SKM-1 treated with dmso at 0.1 percent for 144 hours (cell line): Measurements from ENCODE around the gene ITGA3.

Experiments
- DNase-seq: peaks from one replicate; lab custom pipeline; 2025; ENCODE audit not compliant: unreplicated experiment; lab: John Stamatoyannopoulos, UW

The ITGA3 gene

DNA sequence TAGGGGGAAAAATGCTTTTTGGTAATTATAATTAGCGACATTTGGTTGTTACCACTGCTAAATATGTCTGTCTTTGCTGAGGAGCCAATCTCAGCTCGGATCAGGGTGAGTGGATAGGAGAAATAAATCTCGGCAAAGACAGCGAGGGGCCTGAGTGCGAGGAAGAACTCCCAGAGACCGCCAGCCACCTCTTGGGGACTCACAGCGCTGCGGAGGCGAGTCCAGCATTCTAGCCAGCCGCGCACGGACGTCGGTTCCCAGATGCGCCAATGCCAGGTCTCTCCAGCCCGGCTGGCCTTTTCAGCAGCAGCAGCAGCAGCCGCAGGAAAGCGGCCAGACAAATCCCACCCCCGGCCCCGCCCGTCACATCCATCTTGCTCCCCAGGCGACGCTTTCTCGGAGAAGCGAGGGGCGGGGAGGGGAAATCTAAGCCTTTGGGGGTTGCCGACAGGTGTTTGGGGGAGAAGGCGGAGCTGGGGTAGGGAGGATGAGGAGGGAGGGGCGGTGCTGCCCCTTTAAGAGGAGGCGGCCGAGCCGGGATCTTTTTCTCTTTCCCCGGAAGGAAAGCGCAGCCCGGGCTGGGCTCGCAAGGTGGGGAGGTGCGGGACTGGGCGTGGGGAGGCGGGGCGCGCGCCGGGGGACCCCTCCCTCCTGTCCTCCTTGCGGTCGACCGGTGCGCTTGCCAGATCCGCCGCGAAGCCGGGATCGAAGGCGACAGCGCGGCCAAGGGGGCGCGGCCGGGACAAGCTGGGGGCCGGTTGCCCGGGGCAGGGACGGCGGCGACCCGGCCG, at the start of gene ITGA3:
TSS of gene ITGA3 (plus strand) at position 685 of the 791 bp plus-strand sequence. CDS start 330 bp downstream, outside the sequence.
- DNase-seq = no peak

DNA sequence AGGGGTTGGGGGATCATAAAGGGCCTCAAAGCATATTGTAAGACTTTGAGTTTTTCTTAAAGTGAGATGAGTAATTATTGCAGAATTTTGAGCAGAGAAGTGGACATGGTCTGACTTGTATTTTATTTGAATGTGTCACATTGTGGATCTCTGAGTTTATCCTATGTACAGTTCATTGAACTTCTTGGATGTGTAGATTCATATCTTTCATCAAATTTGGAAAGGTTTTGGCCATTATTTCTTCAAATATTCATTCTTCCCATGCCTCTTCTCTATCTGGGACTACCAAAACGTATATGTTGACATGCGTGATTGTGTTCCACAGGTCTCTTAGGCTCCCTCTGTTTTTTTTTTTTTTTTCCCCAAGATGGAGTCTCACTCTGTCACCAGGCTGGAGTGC, 46.6 kb upstream of the ITGA3 start:
- DNase-seq = no peak

DNA sequence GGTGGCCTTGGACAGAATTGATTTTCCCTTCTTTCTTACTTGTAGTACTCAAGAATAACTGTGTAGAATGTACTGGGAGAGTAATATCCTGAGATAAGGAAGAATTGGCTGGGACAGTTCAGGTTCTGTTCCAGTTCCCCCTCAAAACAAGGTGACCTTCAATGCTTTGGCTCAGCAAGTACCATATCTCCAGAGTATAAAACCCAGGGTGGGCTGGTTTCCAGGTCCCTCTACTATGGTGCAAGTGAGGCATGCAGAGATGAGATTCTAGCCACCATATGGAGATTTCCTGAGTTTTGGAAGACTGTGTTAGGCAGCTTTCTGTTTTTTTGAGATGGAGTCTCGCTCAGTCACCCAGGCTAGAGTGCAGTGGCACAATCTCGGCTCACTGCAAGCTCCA, 42.8 kb upstream of the ITGA3 start:
- no peak for DNase-seq

DNA sequence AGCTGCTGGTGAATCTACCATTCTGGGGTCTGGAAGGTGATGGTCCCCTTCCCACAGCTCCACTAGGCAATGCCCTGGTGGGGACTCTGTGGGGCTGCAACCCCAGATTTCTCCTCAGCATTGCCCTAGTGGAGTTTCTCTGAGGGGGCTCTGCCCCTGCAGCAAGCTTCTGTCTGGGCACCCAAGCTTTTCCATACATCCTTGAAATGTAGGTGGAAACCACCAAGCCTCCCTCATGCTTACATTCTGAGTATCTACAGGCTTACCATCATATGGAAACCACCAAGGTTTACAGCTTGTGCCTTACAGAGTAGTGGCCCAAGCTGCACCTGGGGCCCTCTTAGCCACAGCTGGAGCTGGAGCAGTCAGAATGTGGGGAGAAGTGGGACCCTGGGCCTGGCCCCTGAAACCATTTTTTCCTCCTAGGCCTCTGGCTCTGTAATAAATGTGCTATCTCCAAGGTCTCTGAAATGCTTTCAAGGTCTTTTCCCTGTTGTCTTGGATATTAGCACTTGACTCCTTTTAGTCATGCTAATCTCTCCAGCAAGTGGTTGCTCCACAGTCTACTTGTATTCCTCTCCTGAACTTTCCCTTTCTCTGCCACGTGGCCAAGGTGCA, 41.3 kb upstream of the ITGA3 start:
- DNase-seq = no peak

DNA sequence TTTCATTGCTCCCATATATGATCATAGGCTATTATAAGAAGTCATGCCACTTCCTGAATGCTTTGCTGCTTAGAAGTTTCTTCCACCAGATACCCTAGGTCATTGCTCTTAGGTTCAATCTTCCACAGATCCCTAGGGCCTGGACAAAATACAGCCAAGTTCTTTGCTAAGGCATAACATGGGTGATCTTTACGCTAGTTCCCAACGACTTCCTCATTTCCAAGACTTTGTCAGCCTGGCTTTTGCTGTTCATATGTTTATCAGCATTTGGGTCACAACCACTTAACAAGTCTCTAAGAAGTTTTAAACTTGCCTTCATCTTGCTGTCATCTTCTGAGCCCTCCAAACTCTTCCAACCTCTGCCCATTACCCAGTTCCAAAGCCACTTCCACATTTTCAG, 40.8 kb upstream of the ITGA3 start:
- no peak for DNase-seq

DNA sequence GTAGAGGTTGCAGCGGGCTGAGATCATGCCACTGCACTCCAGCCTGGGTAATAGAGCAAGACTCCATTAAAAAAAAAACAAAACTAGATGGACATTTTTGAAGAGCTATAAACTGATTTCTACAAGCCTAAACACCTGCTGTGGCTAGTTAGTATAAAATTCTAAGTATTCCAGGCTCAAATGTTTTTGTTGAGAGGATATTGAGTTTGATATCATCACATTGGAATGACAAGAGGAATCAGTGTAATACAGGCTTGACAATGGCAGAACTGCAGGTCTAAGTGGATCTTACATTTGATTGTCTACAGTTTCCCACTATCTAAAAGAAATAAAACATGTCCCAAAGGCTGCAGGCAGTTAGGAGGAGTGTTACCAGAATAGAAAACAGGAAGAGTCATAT, 37.0 kb upstream of the ITGA3 start:
- no peak for DNase-seq

DNA sequence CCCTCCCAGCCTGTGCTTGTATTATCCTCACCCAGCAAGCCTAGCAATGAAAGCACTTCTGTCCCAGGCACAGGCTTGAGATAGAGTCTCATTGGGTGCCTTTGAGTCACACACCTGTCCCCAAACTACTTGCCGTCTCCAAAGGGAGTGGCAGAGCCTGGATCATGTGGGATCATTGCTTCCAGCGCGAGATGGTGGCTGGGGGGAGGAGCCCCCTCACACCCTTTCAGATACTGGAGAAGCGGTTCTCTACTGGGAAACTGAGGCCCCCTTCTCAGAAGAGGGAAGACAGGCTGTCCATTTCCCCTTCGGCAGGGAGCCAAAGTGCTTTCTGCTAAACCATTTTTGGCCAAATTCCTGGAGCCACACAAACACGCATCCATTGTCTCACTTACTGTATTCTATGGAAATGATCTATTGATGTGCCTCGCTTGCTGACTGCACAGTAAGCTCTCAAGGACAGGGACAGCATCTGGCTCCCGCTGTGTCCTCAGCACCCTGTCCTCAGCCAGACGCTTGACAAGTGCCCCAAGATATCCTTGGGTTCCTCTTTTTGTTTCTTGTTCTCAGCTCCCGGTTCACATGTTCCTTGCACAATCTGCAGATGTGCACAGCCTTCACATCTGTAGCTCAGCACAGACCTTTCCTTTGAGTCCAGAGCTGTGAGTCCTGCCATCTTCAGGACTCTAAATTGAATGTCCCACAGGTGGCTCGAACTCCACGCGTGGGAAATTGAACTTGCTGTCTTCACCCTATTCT, 34.9 kb upstream of the ITGA3 start:
- peak; percentile 80 for DNase-seq

DNA sequence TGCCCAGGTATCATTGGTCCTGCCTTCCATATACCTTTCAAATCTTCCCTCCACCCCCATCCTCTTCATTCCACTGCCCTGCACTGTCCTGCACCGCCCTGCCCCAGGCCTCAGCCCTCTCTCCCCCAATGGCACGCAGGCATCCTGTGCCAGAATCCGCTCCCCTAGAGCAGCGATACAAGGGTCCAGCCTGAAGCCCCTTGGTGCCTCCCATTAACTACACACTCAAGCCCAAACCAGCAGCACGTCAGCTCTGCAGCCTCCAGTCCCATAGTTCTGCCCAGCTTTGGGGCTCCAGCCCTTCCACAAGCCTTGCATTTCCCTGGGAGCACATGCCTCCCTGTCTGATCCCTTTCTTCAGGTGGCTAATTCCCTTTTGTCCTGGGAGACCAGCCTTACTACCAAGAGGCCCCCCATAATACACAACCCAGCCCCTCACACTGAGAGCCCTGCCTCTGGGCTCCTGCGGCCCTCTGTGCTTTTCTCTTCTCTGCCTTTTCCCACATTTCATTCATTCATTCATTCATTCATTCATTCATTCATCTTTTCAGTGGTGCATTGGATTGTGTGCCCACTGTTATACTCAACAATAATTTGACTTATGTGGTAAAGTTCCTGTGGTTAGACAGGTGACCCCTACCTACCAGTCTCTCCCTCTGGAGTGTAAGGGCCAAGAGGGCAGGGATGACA, 34.1 kb upstream of the ITGA3 start:
- DNase-seq = no peak

DNA sequence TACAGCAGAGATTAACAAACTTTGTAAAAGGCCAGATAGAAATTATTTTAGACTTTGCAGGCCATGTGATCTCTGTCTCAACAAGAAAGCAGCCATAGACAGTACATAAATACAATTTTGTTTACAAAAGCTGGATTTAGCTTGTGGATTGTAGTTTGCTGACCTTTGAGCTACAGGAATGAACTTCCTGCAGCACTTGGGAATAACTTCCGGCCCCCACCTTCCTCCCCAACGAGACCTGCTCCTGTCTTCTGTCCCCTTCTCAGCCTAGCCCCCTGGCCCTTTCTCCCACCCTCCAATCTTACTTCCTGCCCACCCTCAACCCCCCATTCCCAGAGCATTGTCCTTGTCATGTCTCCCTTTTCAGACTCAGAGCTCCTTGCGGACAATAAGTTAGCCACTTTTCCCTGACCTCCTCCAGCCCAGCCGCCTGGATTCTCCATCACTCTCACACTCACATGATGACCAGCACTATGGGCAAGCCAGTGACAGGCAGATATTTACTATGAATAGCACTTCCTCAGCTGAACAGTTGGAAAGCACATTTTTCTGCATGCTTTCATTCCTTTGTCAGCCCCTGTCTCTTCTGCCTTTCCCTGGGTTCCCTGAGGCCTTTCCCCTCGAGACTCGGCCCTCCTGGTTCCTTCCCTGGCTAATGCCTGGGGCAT, 33.3 kb upstream of the ITGA3 start:
- no peak for DNase-seq

DNA sequence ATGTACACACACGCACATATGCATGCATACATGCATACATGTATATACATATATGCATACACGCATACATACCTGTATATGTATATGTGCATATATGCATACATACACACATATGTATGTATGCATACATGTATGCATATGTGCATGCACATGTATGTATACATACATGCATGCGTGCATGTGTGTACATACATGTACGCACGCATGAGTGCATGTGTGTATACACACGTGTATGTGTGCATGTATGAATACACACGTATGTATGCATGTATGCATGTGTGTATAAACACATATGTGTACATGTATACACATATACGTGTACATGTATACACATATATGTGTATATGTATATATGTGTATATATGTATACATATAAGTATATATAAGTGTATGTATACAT, 32.4 kb upstream of the ITGA3 start:
- no peak for DNase-seq

DNA sequence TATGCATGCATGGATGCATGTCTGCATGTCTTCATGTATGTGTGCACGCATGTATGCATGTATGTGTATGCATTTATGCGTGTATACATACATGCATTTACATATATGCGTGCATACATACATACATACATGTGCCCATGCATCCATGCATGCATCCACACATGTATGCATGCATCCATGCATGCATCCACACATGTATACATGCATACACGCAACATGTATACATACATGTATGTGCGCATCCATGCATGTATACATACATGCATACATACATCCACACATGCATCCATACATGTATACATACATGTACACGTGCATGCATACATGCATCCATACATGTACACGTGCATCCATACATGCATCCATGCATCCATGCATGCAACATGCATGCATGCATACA, 31.1 kb upstream of the ITGA3 start:
- no peak for DNase-seq

DNA sequence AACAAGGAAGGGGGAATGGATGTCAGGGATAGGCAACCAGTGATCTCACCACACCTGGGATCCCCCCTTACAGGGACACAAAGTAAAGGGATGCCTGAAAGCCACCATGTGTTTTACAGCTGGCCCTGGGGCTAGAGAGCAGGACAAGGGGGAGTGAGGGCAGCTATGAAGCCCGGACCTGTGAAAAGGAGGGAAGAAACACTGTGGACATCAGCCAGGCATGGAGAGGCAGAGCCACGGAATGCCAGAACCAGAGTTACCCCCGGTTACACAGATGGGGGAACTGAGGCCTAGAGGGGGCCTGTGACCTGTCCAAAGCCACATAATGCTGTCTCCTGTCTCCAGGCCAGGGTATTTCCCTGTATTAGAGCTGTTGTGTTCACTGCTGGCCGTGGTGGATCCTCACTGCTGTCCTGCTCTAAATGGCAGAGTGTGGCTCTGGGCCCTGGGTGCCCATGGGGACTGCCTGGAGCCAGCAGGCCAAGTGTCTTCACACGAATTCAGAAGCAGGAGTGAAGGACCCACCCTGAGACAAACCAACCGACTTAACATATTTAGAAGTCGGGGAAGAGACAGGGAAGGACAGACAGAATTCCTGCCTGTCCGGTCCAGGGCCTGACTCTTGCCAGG, 29.7 kb upstream of the ITGA3 start:
- no peak for DNase-seq

DNA sequence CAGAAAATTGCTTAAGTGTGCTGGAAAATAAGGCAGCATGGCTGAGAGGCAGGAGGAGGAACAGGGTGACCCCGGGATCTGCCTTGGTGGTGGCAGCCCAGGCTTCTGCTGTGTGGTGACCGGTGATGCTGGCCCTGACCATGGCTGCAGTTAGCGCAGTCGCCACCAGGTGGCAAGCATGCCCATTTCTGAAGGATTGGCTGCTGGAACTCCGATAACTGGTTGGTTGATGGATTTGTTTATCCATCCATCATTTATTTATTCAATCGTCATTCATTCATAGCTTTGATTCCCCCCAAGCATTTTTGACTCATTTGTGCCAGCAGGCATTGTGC, 29.1 kb upstream of the ITGA3 start:
- DNase-seq = peak; percentile 52

DNA sequence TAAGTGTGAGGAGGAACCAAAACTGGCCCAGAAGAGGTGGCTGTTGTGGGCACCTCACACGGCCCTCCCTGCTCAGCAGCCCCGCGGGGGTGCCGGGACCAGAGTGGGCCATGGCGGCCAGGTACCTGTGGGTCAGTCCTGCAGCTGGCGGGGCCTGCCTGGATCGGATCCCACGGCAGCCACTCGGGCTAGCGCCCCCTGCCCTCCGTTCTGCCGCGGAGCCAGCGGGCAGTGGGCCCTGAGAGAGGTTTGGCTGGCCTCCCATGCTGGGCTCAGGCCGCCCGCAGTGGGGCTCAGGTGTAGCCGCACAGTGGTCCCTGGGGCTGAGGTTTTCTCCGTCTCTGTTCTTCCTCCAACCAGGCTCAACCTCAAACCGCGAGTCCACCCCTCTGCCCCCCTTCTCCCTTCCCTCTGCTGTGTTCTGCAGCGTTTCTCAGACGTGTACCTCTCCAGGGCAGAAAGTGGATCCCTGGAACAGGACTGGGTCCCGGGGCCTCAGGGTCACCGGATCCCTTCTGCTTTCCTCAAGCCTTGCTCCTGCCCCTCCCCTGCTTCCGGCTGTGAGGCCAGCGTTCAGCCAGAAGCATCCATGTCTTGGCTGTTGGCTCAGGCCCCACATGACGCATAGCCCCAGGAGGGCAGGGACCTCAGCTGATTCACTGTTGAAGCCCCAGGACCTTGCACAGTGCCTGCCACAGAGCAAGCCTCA, 28.6 kb upstream of the ITGA3 start:
- DNase-seq = no peak

DNA sequence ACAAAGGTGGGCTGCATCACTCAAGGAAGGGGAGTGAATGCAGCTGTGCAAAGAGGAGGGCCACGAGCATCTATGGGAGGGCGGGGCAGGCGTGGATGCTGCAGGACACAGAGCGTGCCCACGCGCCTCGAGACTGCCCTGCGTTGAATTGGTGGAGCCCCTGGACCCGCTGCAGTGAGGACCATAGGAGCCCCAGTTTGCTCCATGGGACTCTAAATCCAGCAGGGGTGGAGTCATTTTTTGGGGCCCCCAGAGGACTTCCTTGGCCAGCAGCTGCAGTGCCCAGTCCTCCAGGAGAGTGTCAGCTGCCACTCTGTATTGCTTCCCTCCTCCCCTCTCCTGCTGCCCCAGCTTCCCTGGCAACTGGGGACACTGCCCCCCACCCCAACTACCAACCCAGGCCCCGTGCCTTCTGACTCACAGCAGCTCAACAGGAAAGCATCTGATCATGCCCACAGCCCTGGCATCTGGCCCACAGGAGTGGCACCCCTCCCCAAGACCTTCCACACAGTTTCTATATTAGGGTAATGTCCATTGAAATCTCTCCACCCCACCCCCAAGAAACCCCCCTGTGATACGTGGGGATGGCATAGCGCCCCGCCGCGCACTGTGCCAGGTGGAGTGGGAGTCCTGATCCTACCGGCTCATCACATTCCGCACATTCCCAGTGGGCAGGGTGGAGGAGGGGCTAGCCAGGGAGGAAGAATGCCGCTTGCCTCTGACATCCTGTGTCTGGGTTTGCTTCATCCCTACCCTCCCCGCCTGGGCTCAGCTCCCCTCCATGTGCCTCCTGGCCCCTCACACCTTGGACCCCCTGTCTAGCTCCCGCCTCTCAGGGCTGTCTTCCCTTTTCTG, 27.8 kb upstream of the ITGA3 start:
- no peak for DNase-seq

DNA sequence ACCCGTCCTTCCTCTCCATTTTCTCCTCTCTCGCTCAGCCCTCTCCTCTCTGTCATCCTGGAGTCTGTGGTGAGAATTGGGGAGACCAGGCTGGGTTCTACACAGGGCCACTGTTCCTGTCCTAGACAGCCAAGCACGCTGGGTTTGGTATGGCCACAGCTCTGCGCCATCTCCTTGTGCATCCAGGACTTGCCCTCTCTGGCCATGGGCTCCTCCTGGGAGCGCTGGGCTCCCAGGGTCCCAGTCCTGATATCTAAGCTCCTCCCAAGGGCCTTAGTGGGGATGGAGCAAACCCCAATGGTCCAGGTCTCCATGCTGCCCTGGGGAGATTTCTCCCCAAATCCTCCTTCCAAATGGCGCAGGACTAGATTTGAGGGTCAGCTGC, 27.2 kb upstream of the ITGA3 start:
- no peak for DNase-seq

DNA sequence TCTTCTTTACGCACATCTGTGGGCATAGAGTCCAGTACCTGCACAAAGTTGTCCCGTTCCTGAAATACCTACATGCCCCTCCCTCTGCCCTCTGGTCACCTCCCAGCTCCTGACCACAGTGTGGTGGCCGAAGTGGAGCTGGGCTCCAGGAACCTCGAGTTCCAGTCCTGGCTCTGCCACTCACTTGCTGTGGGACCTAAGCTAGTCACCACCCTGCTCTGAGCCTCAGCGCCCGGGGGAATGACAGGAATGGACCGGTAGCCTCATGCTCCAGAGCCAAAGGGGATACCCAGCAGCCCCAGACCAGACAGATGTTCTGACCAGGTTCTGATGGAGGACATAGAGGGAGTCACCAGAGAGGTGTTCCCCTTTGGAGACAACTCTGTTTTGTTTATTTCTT, 26.7 kb upstream of the ITGA3 start:
- DNase-seq = no peak

DNA sequence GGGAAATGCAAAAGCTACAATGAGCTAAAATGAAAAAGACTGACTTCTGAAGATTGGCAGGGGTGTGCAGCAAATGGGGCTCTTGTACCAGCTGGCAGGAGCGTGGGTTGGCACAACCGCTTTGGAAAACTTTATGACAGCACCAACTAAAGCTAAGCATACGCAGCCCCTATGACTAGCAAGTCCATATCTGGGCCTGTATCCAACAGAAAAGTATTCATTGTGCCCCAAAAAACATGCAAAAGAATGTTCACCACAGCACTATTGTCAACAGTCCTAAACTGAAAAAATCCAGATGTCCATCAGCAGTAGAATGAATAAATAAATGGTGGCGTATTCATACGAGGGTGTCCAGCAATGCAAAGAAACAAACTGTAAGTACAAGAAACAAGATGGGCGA, 22.6 kb upstream of the ITGA3 start:
- no peak for DNase-seq
